ENCODE results near the gene EML2.
A peak's percentile ranks its signal among the peaks of the same experiment; 100 is the strongest.
"Not testable (repeated sequence)": the region's sequence is repeated elsewhere in the genome, so short reads cannot be mapped to it uniquely, and the experiment has no call there.

The EML2 gene

GRCh38 chr19:45628219-45628618, 11.0 kb downstream of the EML2 start:
- H3K9me3 ChIP-seq (ENCODE audit: control insufficient read depth, insufficient read depth, low read depth, low read length); H3K4me3 ChIP-seq (ENCODE audit: low read depth, low read length); POLR2A ChIA-PET; H3K27ac ChIP-seq (ENCODE audit: extremely low read depth, low read depth, low read length): not testable (repeated sequence)
- CTCF ChIA-PET = interaction anchor here (0.6 kb wide), 1 partner anchor 12 kb away, joined by 3 read pairs; no protein-coding TSS in a partner anchor
- Histone ChIP-seq H3K36me3 (ENCODE audit: control insufficient read depth in 2 of 2, insufficient read depth in 1 of 2, low read length in 2 of 2) (peaks cover 19 to 42% of the 10 kb centered on the region in 2 experiments; a peak in 2 of 3 replicates), H3K4me1 (ENCODE audit: control insufficient read depth, insufficient read depth, low read length) (peaks cover 13% of the 10 kb centered on the region)
- TF ChIP-seq ZNF768 (tag by site-specific recombination; IDR thresholded peaks at IDR 0.05) = peak; percentile 62; the same call in 1 of the 2 replicates

DNA sequence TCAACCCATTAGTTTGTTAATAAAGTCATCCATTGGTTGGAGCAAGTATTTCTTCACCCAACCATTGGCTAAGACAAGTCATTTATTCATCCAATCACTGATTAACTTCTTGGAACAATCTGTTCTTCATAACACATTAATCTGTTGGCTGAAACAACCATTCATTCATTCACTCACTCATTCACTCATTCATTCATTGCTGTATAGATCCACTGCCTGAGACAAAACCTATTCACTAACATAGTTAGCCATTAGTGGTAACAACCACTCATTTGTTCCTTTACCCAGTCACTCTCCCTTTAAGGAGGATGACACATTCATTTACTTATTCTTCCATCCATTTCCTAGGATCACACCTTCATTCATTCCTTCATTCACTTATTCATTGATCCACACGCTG, 15.2 kb downstream of the EML2 start:
- H3K4me3 ChIP-seq (ENCODE audit: low read depth, low read length) = no peak overlapping the region
- ChIA-PET POLR2A (no interaction called here), CTCF (interaction anchor here (1.2 kb wide), 1 partner anchor 17 kb away, joined by 4 read pairs; no protein-coding TSS in a partner anchor)

GRCh38 chr19:45621976-45622503, 17.2 kb downstream of the EML2 start:
- H3K36me3 ChIP-seq (ENCODE audit: control insufficient read depth in 2 of 2, insufficient read depth in 1 of 2, low read length in 2 of 2) = peaks cover 32 to 57% of the 10 kb centered on the region in 2 experiments; a peak in 2 of 3 replicates
- H3K27ac ChIP-seq (ENCODE audit: extremely low read depth, low read depth, low read length) = no peak overlapping the region
- ChIA-PET CTCF (no interaction called here), POLR2A (no interaction called here)
- no peaks in the 10 kb centered on the region for H3K4me1 ChIP-seq (ENCODE audit: control insufficient read depth, insufficient read depth, low read length)
- H3K4me3 ChIP-seq (ENCODE audit: low read depth, low read length) = no peak overlapping the region
- TF ChIP-seq EGR2 (tag by site-specific recombination; IDR thresholded peaks at IDR 0.05; ENCODE audit: low read depth) (peak; percentile 99), ZBTB17 (tag by site-specific recombination; IDR thresholded peaks at IDR 0.05) (peak; percentile 78), ZNF366 (tag by site-specific recombination; conservative IDR thresholded peaks at IDR 0.05) (peak; percentile 84), ZFHX2 (tag by site-specific recombination; conservative IDR thresholded peaks at IDR 0.05) (peak; percentile 82), ZNF48 (tag by site-specific recombination; IDR thresholded peaks at IDR 0.05) (no peak), ZNF830 (tag by site-specific recombination; IDR thresholded peaks at IDR 0.05; ENCODE audit: low read depth) (no peak)
- no peaks in the 10 kb centered on the region for H3K9me3 ChIP-seq (ENCODE audit: control insufficient read depth, insufficient read depth, low read depth, low read length)

More for the DNA sequence above, 15.2 kb downstream of the EML2 start:
- H3K4me1 ChIP-seq (ENCODE audit: control insufficient read depth, insufficient read depth, low read length) = no peaks in the 10 kb centered on the region
- no peak overlapping the region for H3K27ac ChIP-seq (ENCODE audit: extremely low read depth, low read depth, low read length)
- H3K9me3 ChIP-seq (ENCODE audit: control insufficient read depth, insufficient read depth, low read depth, low read length) = no peaks in the 10 kb centered on the region
- TF ChIP-seq ZXDB (tag by site-specific recombination; IDR thresholded peaks at IDR 0.05) (no peak), ZNF24 (tag by site-specific recombination; IDR thresholded peaks at IDR 0.05) (peak; percentile 86)
- peaks cover 38 to 61% of the 10 kb centered on the region in 2 experiments; a peak in 2 of 3 replicates for H3K36me3 ChIP-seq (ENCODE audit: control insufficient read depth in 2 of 2, insufficient read depth in 1 of 2, low read length in 2 of 2)

DNA sequence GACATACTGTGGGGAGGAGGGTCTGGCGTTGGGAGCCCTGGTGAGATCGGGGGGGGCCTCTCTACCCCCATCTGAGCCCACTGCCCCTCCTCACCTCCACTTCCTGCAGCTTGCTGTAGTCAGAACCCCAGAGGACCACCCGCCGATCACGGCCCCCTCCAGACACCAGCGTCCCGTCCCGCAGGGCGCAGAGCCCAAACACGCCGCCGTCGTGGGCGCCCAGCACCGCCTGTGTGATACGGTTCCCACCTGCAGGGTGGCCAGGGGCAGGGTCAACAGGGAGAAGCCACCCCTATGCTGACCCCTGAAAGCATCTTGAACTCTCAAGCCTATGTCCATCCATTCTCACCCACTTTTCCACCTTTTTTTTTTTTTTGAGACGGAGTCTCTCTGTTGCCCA, 17.8 kb downstream of the EML2 start:
- Histone ChIP-seq H3K4me3 (ENCODE audit: low read depth, low read length) (no peak overlapping the region), H3K27ac (ENCODE audit: extremely low read depth, low read depth, low read length) (no peak overlapping the region), H3K36me3 (ENCODE audit: control insufficient read depth in 2 of 2, insufficient read depth in 1 of 2, low read length in 2 of 2) (peaks cover 32 to 58% of the 10 kb centered on the region in 2 experiments; a peak in 2 of 3 replicates), H3K4me1 (ENCODE audit: control insufficient read depth, insufficient read depth, low read length) (no peaks in the 10 kb centered on the region), H3K9me3 (ENCODE audit: control insufficient read depth, insufficient read depth, low read depth, low read length) (no peaks in the 10 kb centered on the region)
- CTCF ChIA-PET = no interaction called here
- POLR2A ChIA-PET = no interaction called here
- TF ChIP-seq ZNF2 (tag by site-specific recombination; IDR thresholded peaks at IDR 0.05) = no peak
- TF ChIP-seq KLF10 (tag by site-specific recombination; IDR thresholded peaks at IDR 0.05) = no peak
- TF ChIP-seq BCL6B (tag by site-specific recombination; IDR thresholded peaks at IDR 0.05) = no peak
- TF ChIP-seq, protein P1, sequence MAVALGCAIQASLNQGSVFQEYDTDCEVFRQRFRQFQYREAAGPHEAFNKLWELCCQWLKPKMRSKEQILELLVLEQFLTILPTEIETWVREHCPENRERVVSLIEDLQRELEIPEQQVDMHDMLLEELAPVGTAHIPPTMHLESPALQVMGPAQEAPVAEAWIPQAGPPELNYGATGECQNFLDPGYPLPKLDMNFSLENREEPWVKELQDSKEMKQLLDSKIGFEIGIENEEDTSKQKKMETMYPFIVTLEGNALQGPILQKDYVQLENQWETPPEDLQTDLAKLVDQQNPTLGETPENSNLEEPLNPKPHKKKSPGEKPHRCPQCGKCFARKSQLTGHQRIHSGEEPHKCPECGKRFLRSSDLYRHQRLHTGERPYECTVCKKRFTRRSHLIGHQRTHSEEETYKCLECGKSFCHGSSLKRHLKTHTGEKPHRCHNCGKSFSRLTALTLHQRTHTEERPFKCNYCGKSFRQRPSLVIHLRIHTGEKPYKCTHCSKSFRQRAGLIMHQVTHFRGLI (tag by site-specific recombination; IDR thresholded peaks at IDR 0.05) = no peak
- TF ChIP-seq ZEB2 (tag by site-specific recombination; IDR thresholded peaks at IDR 0.05) = no peak
- no peak for TF ChIP-seq ZNF707 (tag by site-specific recombination; IDR thresholded peaks at IDR 0.05)
- no peak for TF ChIP-seq ZBTB7A (tag by site-specific recombination; IDR thresholded peaks at IDR 0.05; ENCODE audit: low read depth)
- no peak for TF ChIP-seq ZNF600 (tag by site-specific recombination; IDR thresholded peaks at IDR 0.05)
- no peak for TF ChIP-seq ZNF211 (tag by site-specific recombination; IDR thresholded peaks at IDR 0.05; ENCODE audit: low read depth)
- TF ChIP-seq PRDM4 (tag by site-specific recombination; IDR thresholded peaks at IDR 0.05) = no peak
- TF ChIP-seq ZNF354C (tag by site-specific recombination; IDR thresholded peaks at IDR 0.05; ENCODE audit: borderline replicate concordance, low read depth) = no peak
- TF ChIP-seq ZNF558 (tag by site-specific recombination; IDR thresholded peaks at IDR 0.05) = no peak
- TF ChIP-seq ZNF19 (tag by site-specific recombination; IDR thresholded peaks at IDR 0.05; ENCODE audit: low read depth) = no peak
